ENCODE data around the gene TEX51.

- TF ChIP-seq, protein P1, sequence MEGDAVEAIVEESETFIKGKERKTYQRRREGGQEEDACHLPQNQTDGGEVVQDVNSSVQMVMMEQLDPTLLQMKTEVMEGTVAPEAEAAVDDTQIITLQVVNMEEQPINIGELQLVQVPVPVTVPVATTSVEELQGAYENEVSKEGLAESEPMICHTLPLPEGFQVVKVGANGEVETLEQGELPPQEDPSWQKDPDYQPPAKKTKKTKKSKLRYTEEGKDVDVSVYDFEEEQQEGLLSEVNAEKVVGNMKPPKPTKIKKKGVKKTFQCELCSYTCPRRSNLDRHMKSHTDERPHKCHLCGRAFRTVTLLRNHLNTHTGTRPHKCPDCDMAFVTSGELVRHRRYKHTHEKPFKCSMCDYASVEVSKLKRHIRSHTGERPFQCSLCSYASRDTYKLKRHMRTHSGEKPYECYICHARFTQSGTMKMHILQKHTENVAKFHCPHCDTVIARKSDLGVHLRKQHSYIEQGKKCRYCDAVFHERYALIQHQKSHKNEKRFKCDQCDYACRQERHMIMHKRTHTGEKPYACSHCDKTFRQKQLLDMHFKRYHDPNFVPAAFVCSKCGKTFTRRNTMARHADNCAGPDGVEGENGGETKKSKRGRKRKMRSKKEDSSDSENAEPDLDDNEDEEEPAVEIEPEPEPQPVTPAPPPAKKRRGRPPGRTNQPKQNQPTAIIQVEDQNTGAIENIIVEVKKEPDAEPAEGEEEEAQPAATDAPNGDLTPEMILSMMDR (IDR thresholded peaks at IDR 0.05) = no peak
- no peak for TF ChIP-seq ZFX (IDR thresholded peaks at IDR 0.05; ENCODE audit: borderline replicate concordance)
These were observed 12.9 kb upstream of the TEX51 start for GRCh38 chr2:126885751-126886210.
